Stimulated activated CD8-positive, alpha-beta memory T cell treated with anti-CD3 and anti-CD28 coated beads, Interleukin-12 subunit alpha, Interleukin-12 subunit beta, amount 100 ng/mL, for 1 hour (primary cell): Measurements from ENCODE around the gene SAXO1.
"Not testable (repeated sequence)": the region's sequence is repeated elsewhere in the genome, so short reads cannot be mapped to it uniquely, and the experiment has no call there.

ENCODE experiments used
- DNase-seq: peaks from one replicate; pipeline ENCODE4 v3.0.0-alpha.2; 2020; ENCODE audit warnings: low read depth

SAXO1 gene

GRCh38 chr9:18970393-18970792 is 62.6 kb downstream of the SAXO1 start:
- DNase-seq, result no peak

- no peak for DNase-seq
These were observed 63.9 kb downstream of the SAXO1 start for GRCh38 chr9:18969128-18969527.

GRCh38 chr9:18955626-18956025 is 77.4 kb downstream of the SAXO1 start:
- DNase-seq, result no peak

- DNase-seq, result no peak
These were observed 81.1 kb downstream of the SAXO1 start for GRCh38 chr9:18951936-18952335.

GRCh38 chr9:18947892-18948339 is 85.1 kb downstream of the SAXO1 start:
- DNase-seq, result no peak

GRCh38 chr9:18942801-18943200 is 90.2 kb downstream of the SAXO1 start:
- no peak for DNase-seq

GRCh38 chr9:18941060-18941740 is 91.8 kb downstream of the SAXO1 start:
- no peak for DNase-seq

GRCh38 chr9:18939943-18940342 is 93.1 kb downstream of the SAXO1 start:
- no peak for DNase-seq

GRCh38 chr9:18936094-18936871 is 96.7 kb downstream of the SAXO1 start:
- no peak for DNase-seq

GRCh38 chr9:18935541-18935940 is 97.5 kb downstream of the SAXO1 start:
- no peak for DNase-seq

GRCh38 chr9:18930611-18931010 is 102.4 kb downstream of the SAXO1 start:
- DNase-seq, result not testable (repeated sequence)

- DNase-seq, result no peak
These were observed 104.3 kb downstream of the SAXO1 start for GRCh38 chr9:18928711-18929110.

GRCh38 chr9:18926513-18926912 is 106.5 kb downstream of the SAXO1 start:
- no peak for DNase-seq

GRCh38 chr9:18925880-18926279 is 107.1 kb downstream of the SAXO1 start:
- DNase-seq, result no peak

GRCh38 chr9:18923671-18924430 is 109.2 kb downstream of the SAXO1 start:
- no peak for DNase-seq

GRCh38 chr9:18923167-18923566 is 109.8 kb downstream of the SAXO1 start:
- DNase-seq, result no peak

- no peak for DNase-seq
These were observed 110.7 kb downstream of the SAXO1 start for GRCh38 chr9:18922161-18922885.

- no peak for DNase-seq
These were observed 111.5 kb downstream of the SAXO1 start for GRCh38 chr9:18921366-18922075.

- DNase-seq, result no peak
These were observed 112.6 kb downstream of the SAXO1 start for GRCh38 chr9:18920141-18921084.

- DNase-seq, result no peak
These were observed 121.2 kb downstream of the SAXO1 start for GRCh38 chr9:18911714-18912342.
